ENCODE results near the gene CALR3. TPM values are rescaled to one million over a fixed set of nuclear protein-coding genes. Genes with fewer than 3 reads are reported as not detected.
"Not testable (repeated sequence)": the region's sequence is repeated elsewhere in the genome, so short reads cannot be mapped to it uniquely, and the experiment has no call there.

CALR3 gene
- total RNA-seq, 4 donors from 2014 or later = not detected

DNA sequence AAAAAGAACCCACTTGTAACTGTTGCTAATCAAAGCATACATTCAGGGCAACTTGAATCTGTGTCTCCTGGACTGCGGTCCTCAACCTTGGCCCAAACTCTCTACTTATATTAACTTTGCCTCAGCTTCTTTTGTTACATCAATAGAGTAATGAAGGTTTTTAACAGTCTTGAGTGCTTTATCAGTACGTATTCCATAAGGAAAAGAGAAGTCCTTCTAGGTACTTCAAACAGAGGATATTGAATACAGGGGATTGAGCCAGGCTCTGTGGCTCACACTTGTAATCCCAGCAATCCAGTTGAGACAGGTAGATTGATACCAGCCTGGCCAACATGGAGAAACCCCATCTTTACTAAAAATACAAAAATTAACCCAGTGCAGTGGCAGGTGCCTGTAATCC, 23.0 kb downstream of the CALR3 start:
- DNase-seq (no peak), ATAC-seq (no peak)
- Histone ChIP-seq H3K36me3 (no peaks in the 10 kb centered on the region), H3K27me3 (no peaks in the 10 kb centered on the region), H3K4me1 (peaks cover 29 to 37% of the 10 kb centered on the region in 2 donors), H3K27ac (peak overlapping the region; percentile 95 to 99 (median 96)), H3K9me3 (no peaks in the 10 kb centered on the region), H3K4me3 (no peak overlapping the region)
- TF ChIP-seq, protein P1, sequence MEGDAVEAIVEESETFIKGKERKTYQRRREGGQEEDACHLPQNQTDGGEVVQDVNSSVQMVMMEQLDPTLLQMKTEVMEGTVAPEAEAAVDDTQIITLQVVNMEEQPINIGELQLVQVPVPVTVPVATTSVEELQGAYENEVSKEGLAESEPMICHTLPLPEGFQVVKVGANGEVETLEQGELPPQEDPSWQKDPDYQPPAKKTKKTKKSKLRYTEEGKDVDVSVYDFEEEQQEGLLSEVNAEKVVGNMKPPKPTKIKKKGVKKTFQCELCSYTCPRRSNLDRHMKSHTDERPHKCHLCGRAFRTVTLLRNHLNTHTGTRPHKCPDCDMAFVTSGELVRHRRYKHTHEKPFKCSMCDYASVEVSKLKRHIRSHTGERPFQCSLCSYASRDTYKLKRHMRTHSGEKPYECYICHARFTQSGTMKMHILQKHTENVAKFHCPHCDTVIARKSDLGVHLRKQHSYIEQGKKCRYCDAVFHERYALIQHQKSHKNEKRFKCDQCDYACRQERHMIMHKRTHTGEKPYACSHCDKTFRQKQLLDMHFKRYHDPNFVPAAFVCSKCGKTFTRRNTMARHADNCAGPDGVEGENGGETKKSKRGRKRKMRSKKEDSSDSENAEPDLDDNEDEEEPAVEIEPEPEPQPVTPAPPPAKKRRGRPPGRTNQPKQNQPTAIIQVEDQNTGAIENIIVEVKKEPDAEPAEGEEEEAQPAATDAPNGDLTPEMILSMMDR (IDR thresholded peaks at IDR 0.05 in 4 of 5, conservative IDR thresholded peaks at IDR 0.05 in 1 of 5) = no peak
- no peak for TF ChIP-seq POLR2A (IDR thresholded peaks at IDR 0.05)
- in situ Hi-C loops (cut with MboI; ENCODE audit: low sequenced_read_pairs in 4 of 4) = loop anchor here in 2 of 4 donors (25.0 kb wide), 1 partner anchor 1564 kb away; no protein-coding TSS in a partner anchor
- intact Hi-C loops (cut with DNase I; ENCODE audit: low total_unique reads) = loop anchor here (1.0 to 5.0 kb wide), 2 partner anchors 23 to 36 kb away; partner anchors contain the start of genes C19orf44 and CALR3

DNA sequence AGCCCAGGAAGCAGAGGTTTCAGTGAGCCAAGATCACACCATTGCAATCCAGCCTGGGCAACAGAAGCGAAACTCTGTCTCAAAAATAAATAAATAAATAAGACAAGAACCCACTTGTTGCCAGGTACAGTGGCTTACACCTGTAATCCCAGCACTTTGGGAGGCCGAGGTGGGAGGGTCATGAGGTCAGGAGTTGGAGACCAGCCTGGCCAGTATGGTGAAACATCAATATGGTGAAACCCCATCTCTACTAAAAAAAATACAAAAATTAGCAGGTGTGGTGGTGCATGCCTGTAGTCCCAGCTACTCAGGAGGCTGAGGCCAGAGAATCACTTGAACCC, 23.4 kb downstream of the CALR3 start:
- intact Hi-C loops (cut with DNase I; ENCODE audit: low total_unique reads) (loop anchor here (1.0 to 5.0 kb wide), 2 partner anchors 24 to 35 kb away; partner anchors contain the start of genes C19orf44 and CALR3), in situ Hi-C loops (cut with MboI; ENCODE audit: low sequenced_read_pairs in 4 of 4) (loop anchor here in 2 of 4 donors (25.0 kb wide), 1 partner anchor 1565 kb away; no protein-coding TSS in a partner anchor)
- H3K9me3 ChIP-seq, H3K36me3 ChIP-seq, DNase-seq, H3K27me3 ChIP-seq: not testable (repeated sequence)
- Histone ChIP-seq H3K4me3 (peak overlapping the region; percentile 65 to 84 (median 74)), H3K27ac (peak overlapping the region; percentile 95 to 99 (median 96)), H3K4me1 (peaks cover 34 to 42% of the 10 kb centered on the region in 2 donors)
- ATAC-seq = peak in 1 of 2 donors; percentile 15

DNA sequence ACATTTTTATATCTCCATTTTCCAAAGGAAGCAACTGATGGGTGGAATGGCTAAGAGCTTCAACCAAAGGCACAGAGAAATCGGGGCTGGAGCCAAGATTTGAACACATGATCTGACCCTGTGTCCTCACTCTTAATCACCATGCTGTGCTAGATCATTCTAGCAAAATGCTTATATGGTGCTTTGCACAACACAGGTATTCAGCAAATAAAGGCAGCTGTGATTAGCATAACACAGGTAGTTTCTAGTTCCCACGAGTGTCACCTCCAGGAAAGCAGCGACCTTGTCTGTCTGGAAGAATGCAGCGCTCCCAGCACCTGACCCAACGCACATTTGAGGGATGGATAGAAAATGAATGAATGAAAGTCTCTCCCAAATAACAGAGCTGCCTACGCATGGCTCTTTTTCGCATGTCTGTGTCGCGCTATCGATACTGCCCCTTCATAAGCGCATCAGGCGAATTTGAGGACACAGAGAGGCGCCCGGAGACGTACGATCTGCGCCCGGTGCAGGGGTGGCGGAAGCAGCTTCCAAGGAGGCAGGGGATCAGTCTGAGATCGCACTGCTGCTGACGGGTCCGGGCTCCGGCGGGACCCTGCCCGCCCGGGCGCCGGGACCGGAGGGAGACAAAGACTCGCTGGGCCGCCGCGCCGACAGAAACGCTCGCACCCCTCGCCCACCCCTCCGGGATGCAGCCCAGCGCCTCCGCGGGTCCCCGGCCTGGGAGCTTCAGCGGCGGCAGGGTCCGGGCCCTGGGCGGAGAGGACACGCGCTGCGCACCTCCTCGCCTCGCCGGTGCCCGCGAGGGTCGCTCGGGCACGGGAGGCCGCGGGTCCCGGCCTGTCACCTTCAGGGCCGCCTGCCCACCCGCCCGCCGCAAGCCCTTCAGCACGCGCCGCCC, 24.8 kb downstream of the CALR3 start:
- peak overlapping the region; percentile 91 to 99 (median 96) for H3K27ac ChIP-seq
- intact Hi-C loops (cut with DNase I; ENCODE audit: low total_unique reads) (loop anchor here (5.0 kb wide), 1 partner anchor 34 kb away; no protein-coding TSS in a partner anchor), in situ Hi-C loops (cut with MboI; ENCODE audit: low sequenced_read_pairs in 4 of 4) (loop anchor here in 2 of 4 donors (25.0 kb wide), 1 partner anchor 1566 kb away; no protein-coding TSS in a partner anchor)
- H3K36me3 ChIP-seq = no peaks in the 10 kb centered on the region
- DNase-seq (peak in 1 of 2 donors; percentile 67), ATAC-seq (peak; percentile 28 to 44)
- peaks cover 48 to 55% of the 10 kb centered on the region in 2 donors for H3K4me1 ChIP-seq
- H3K9me3 ChIP-seq = no peaks in the 10 kb centered on the region
- H3K4me3 ChIP-seq = peak overlapping the region; percentile 70 to 84 (median 77)
- TF ChIP-seq, protein P1 (IDR thresholded peaks at IDR 0.05 in 4 of 5, conservative IDR thresholded peaks at IDR 0.05 in 1 of 5) = no peak
- peak; percentile 24 to 35 for TF ChIP-seq POLR2A (IDR thresholded peaks at IDR 0.05)
- no peaks in the 10 kb centered on the region for H3K27me3 ChIP-seq

DNA sequence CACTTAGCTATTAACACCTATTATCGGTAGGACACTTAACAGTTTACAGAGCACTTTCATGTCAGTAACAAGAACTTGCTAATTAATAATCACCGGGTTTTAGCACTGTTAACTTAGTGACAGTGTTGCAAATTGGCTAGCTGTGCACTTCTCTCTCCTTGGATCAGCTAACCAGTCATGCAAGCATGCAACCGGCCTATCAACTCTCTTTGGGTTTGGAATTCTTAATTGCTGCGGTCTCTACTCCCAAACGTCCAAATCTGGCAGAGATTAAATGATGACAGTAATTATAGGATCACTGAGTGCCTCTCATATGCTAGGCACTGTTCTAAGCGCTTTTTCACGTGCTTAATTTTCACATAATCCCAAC, 25.4 kb downstream of the CALR3 start:
- peak overlapping the region; percentile 70 to 84 (median 77) for H3K4me3 ChIP-seq
- in situ Hi-C loops (cut with MboI; ENCODE audit: low sequenced_read_pairs in 4 of 4) (loop anchor here in 2 of 4 donors (25.0 kb wide), 1 partner anchor 1567 kb away; no protein-coding TSS in a partner anchor), intact Hi-C loops (cut with DNase I; ENCODE audit: low total_unique reads) (loop anchor here (5.0 kb wide), 1 partner anchor 33 kb away; no protein-coding TSS in a partner anchor)
- DNase-seq (no peak), ATAC-seq (no peak)
- no peaks in the 10 kb centered on the region for H3K36me3 ChIP-seq
- peaks cover 51 to 61% of the 10 kb centered on the region in 2 donors for H3K4me1 ChIP-seq
- H3K9me3 ChIP-seq = no peaks in the 10 kb centered on the region
- no peaks in the 10 kb centered on the region for H3K27me3 ChIP-seq
- TF ChIP-seq, protein P1 (IDR thresholded peaks at IDR 0.05 in 4 of 5, conservative IDR thresholded peaks at IDR 0.05 in 1 of 5) = no peak
- TF ChIP-seq POLR2A (IDR thresholded peaks at IDR 0.05) = no peak
- peak overlapping the region; percentile 91 to 99 (median 96) for H3K27ac ChIP-seq

DNA sequence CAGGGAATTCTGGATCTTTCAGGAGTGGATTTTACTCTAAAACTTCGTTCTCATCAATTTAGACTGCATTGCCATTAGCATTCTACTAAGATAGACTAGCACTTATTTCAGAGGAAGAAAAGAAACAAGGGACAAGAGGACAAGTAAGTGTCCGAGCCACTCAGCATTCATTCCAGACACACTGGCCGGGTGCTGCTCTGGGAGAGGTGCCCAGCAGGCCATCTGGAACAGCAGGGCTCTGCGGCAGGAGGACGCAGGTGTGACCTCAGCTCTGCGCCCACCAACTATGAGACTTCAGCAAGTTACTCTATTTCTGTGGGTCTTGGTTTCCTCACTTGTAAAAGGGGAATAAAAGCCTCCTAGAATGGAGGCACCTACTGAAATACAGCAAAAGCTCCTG, 28.4 kb downstream of the CALR3 start:
- intact Hi-C loops (cut with DNase I; ENCODE audit: low total_unique reads) = loop anchor here (5.0 to 10.0 kb wide), 2 partner anchors 1153 to 1555 kb away; no protein-coding TSS in a partner anchor
- DNase-seq (peak in 1 of 2 donors; percentile 74), ATAC-seq (no peak)
- H3K9me3 ChIP-seq = no peaks in the 10 kb centered on the region
- TF ChIP-seq, protein P1 (IDR thresholded peaks at IDR 0.05 in 4 of 5, conservative IDR thresholded peaks at IDR 0.05 in 1 of 5) = no peak
- TF ChIP-seq POLR2A (IDR thresholded peaks at IDR 0.05) = no peak
- H3K27me3 ChIP-seq = no peaks in the 10 kb centered on the region
- no peak overlapping the region for H3K4me3 ChIP-seq
- in situ Hi-C loops (cut with MboI; ENCODE audit: low sequenced_read_pairs in 4 of 4) = loop anchor here in 2 of 4 donors (25.0 kb wide), 1 partner anchor 1570 kb away; no protein-coding TSS in a partner anchor
- peaks cover 79 to 86% of the 10 kb centered on the region in 2 donors for H3K4me1 ChIP-seq
- no peaks in the 10 kb centered on the region for H3K36me3 ChIP-seq
- peak overlapping the region; percentile 91 to 99 (median 96) for H3K27ac ChIP-seq

Data from gastrocnemius medialis (tissue), 4 donors.